ENCODE results near the gene TMED8. TPM values are rescaled to one million over a fixed set of nuclear protein-coding genes. Genes with fewer than 3 reads are reported as not detected.
"Not testable (repeated sequence)": the region's sequence is repeated elsewhere in the genome, so short reads cannot be mapped to it uniquely, and the experiment has no call there.

The TMED8 gene
- total RNA-seq, 1 donor from 2014 or later: 8.0 TPM

DNA sequence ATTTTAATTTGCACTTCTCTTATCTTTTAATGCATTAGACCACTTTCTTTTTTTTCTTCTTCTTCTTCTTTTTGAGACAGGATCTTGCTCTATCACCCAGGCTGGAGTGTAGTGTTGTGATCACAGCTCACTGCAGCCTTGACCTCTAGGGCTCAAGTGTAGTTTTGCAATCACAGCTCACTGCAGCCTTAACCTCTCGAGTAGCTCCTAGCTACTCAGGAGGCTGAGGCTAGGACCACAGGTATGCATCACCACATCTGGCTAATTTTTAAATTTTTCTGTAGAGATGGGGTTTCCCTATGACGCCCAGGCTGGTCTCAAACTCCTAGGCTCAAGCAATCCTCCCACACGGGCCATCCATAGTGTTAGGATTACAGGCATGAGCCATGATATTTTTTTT is 12.7 kb downstream of the TMED8 start:
- DNase-seq: no peak

DNA sequence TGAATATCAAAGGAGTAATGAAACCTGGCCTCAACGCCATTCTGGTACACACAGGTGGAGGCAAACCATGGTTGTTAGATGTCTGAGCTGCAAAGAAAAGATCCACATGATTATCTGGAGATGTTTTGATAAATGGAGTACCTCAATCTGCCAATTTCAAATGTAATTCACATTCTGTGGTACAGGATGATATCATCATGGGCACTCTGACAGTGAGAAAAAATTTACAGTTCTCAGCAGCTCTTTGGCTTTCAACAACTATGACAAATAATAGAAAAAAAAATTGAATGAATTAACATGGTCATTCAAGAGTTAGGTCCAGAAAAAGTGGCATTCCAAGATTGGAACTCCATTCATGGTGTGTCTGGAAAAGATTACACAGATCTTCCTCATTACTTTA is 17.3 kb downstream of the TMED8 start:
- no peak for DNase-seq

DNA sequence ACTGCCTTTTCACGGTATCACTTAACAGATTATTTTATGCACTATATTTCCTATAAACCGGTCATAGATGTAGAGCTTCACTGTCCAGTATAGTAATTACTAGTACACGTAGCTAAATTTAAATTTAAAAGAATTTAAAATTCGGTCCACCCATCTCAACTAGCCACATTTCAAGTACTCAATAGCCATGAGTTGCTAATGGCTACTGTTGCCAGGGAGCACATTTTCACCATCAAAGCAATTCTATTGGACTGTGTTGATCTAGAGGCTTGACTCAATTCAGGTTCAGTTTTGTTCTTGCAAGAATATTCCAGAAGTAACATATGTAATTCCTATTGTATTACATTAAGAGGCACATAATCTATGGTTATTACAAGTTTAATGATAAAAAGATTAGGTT is 20.0 kb downstream of the TMED8 start:
- no peak for DNase-seq

DNA sequence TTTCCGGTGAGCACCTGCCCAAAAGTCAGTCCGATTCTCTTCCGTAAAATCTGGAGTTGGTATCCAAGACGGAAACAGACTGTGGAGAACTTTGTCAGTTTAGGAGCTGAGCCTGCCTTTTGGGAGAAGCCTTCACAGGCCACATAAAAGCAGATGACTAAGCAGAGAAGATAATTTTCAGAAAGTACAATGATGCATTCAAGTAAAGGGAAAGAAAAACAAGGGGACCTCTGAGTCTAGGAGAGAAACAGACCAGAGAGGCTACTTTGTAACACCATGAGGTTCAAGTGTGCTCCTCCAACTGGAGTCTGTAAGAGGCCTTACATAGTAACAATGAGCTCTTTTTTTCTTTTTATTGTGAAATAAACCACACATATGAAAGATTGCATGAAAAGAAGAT is 21.1 kb downstream of the TMED8 start:
- no peak for DNase-seq

DNA sequence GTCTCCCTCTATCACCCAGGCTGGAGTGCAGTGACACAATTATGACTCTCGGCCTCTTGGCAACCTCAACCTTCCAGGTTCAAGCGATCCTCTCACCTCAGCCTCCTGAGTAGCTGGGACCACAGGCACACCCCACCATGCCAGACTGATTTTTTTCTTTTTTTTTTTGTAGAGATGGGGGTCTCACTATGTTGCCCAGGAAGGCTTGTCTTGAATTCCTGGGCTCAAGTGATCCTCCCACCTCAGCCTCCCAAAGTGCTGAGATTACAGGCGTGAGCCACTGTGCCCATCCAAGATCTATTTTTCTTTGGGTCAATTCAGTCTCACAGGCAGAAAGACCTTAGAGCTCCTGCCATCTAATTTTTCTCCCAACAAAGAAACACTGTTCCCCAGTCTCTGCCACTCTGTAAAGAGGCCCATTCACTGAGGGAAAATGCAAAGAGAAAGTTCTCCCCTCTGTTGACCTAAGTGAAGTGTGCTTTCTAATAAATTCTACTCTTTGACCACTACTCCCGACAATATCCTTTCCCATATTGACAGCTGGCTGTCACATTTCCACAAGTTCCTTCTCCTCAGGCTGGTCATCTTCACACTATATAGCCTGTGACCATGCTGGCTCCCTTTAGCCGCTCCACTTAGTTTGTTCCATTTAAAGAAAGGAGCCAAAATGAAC is 23.3 kb downstream of the TMED8 start:
- DNase-seq: no peak

DNA sequence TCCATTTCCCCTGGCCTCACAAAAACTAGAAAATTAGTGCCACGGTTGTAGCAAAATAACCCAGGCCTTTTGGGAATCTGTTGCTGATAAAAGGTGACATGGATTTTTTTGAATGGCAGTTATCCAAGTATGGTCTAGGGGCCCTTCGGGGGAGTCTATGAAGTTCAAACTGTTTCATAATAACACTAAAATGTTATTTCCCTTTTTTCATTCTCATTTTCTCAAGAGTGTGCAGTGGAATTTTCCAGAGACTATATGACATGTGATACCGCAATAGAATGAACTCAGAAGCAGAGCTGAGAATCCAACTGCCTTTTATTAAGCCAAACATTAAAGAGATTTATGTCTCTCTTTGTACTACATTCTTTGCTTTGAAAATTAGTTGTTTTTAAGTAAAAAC is 29.1 kb downstream of the TMED8 start:
- DNase-seq: peak; percentile 65

DNA sequence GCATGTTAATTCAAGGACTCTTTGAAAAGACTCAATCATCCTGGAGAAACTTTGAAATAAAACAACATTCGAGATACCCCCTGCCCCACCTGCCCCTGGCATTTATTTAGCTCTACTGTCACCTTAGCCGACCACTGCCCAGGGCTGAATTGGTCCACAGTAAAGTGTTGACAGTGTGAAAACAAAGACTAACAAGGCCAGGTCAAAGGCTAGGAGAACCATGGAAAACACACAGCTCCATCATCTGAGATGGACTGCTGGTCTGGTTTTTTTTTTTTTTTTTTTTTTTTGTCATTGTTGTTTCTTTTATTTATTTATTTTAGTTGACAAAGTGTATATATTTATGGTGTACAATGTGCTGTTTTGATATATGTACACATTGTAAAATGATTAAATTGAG is 30.4 kb downstream of the TMED8 start:
- no peak for DNase-seq

DNA sequence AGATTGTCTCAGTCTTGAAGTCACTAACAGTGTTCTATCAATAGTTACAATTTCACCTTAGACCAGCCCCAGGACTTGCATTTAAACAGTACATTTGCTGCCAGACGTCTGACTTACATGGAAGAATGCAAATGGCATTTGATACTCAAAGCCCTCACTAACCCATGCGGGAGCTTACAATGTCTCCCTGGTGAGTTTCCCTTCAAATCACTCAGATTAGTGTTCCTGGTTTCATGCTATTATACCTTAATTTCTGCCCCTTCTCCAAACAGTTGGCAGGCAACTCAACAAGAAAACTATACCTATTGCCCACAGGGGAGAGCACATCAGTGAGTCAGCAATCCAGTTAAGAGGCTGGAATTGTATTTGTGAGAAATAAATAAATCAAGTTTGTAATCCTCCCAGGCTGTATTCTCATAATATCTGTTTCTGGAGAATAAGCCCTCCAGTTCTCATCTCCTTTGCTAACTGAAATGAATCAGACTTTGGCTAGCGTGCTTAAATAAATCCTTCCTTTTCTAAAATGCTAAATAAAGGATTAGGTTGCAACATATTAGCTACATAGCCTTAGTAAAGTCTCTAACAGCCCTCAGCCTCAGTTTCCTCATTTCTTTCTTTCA is 32.4 kb downstream of the TMED8 start:
- no peak for DNase-seq

DNA sequence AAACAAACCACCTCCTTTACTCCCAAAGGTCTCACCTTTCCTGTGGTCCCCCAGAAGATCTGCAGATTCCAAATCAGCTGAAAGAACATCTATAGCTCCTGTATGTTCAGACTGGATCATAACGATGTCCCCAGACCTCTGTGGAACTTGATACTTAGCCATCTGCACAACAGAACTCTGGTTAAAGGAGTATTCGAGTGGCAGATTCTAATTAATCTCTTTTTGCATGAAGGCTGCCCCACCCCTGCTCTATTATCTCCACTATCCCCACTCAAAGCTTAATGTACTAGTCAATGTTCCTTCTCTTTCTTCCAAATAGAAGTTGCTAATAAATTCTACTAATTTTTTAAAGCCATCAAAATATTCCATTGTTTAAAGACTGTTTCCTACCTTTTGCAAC is 33.2 kb downstream of the TMED8 start:
- no peak for DNase-seq

DNA sequence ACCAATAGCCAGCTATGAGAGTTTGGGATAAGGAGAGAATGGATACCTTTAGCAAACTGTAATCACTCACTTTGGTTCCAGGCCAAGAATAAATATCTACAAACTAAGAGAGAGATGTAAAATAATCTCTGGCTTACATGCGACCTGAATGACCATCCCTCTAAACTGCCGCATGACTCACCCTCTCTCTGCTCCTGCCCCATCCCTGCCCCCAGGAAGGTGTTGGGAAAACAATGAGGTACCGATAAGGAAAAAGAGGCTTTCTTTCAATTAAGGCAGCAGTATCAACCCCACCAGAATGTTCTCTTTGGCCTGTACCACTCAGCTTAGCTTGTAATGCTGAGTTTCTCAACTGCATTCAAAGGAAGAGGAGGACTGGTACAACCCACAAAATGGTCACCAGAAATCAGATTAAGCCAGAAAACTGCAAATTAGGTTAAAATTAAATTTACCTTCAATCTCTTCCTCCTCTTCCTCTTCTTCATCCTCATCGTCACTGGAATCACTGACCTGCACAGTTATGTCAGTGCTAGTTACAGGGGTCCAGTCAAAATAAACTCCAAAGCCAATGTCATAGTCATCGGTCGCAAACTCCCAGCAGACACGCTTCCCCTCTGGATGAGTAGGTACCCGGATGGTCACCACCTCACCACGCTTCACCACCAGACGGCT is 34.0 kb downstream of the TMED8 start:
- no peak for DNase-seq

DNA sequence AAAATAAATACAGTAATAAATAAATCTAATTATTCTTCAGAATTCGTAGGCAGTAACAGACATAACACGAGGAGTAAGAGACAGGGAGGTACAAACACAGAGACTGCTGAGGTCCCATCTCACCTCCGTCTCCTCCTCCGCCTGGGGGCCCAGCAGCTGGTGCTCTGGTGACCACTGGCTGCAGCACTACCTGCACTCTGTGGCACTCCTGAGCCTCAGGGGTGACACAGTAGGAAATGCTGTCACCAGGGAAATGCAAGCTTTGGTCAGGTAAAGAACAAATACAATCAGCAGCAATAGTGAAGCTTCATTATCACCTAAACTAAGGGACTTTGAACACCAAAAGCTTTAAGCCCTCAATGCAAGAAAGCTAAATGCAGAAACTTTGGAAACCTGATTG is 36.5 kb downstream of the TMED8 start:
- DNase-seq: no peak

DNA sequence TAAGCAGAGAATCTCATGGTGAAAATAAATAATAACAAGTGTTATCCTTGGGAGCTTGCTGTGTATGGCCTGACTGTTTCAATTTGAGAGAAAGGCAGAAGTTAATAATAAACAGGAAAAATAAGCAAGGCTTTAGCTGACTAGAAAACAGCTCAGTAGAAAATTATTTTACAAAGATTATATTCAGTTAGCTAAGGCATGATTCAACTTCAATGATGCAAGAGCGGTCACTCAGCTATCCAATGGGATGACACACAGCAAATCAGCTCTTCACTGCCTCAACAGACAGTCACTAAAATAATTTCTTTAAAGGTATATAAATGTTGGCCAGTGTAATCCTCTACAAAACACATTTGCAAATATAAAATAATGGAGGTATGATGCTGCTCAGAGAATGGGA is 37.5 kb downstream of the TMED8 start:
- no peak for DNase-seq

DNA sequence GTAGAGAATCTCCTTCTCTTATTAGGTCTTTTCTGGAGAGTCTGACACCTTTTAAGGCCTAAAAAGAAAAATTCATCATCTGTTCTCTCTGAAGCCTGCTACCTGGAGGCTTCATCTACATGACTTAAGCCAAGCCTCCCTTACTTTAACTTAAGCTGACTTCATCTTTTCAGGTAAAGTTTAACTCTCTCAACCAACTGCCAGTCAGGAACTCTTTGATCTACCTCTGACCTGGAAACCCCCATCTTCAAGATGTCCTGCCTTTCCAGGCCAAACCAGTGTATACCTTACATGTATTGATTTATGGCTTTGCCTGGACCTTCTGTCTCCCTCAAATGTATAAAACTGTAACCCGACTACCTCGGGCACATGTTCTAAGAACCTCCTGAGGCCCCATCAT is 38.6 kb downstream of the TMED8 start:
- DNase-seq: no peak

DNA sequence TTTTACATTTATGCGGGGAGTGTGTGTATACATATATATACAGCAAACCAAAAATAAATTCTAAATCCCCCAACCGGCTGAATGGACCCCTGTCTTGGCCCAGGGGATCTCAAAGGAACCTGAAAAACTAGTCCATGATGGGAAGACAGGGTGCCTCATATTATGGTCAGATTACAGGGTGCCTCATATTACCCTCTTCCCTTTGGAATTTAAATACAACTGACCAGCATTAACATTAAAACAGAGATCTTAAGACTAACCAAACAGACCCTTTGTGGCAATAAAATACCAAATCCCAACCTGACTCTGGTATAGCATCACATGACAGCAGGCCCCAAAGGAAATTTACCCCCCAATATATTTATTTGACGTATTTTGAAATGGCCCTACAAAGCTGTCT is 39.0 kb downstream of the TMED8 start:
- no peak for DNase-seq

DNA sequence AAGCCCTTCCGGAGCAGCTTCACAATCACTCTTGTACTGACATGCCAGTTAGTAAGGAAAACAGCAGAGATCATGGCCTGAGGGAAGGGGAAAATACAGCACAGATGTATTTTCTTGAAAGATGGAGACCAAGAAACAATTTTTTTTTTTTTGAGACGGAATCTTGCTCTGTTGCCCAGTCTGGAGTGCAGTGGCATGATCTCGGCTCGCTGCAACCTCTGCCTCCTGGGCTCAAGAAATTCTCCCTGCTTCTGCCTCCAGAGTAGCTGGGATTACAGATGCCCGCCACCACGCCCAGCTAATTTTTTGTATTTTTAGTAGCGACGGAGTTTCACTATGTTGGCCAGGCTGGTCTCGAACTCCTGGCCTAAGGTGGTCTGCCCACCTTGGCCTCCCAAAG is 39.6 kb downstream of the TMED8 start:
- not testable (repeated sequence) for DNase-seq

DNA sequence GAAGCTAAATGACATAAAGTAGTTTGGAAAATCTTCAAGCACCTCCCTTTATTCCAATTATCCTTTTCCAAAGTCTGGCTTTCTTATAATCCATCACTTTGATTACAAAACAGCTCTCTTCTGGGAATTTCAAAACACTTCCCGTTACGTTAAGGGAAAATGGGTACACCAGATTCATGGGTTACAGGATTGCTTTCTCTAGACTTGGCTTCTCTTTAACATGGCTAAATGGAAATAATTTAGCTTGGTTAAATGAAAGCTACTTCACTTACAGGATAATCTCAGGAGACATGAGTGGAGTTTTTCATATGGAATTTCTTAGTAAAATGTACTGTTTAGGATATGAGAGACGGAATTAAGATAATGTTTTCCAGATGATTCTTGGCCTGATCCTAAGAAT is 41.3 kb downstream of the TMED8 start:
- DNase-seq: peak; percentile 36

DNA sequence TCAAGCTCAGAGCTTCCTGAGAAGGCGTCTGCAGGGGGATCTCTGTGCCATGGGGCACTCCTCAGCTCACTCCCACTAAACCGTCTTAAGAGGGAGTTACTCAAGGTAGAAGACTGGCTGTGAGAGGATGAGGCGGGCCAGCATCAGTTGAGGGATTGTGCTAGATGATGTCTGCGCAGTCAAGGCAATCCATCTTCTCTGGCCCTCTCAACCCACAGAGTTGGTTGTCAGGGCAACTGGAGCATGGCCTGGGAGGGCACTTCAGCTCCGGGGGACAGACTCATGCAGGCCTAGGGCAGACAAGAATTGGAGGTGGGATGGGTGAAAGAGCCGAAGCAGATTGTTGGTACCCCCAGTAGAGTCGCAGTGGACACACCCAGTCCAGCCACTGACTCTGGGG is 47.0 kb downstream of the TMED8 start:
- no peak for DNase-seq

DNA sequence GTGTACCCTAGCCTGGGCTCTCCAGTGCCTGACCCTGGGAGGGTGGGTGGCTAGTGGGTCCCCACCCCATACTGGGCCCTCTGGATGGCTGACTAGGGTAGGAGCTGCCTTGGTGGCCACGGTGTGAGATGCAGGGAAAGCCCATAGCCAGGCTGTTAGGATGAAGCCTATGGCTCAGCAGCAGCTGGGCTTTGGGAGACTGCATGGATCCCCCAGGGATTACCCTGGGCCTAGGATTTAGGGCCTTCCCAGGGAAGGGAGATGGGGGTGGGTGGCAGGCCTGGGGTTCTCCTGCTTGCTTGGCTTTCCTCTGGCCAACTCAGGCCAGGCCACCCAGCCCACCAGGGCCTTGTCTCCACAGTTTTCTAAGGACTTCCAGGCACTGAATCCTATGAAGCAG is 49.8 kb downstream of the TMED8 start:
- no peak for DNase-seq

DNA sequence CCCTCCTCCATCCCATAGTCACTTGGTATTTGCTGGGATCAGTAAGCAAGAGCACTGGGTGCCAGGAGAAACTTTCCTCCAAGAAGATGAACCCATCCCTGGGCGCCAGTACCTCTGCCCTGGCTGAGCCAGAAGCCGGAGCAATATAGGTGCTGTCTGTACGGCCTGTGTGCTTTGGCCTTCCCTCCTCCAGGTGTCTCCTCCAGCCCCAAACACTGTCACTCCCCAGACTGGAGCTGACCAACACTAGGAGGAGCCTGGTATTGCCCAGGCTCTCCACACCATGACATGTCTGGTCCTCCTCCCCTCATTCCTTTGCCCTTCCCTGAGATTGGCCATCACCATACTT is 51.2 kb downstream of the TMED8 start:
- no peak for DNase-seq

DNA sequence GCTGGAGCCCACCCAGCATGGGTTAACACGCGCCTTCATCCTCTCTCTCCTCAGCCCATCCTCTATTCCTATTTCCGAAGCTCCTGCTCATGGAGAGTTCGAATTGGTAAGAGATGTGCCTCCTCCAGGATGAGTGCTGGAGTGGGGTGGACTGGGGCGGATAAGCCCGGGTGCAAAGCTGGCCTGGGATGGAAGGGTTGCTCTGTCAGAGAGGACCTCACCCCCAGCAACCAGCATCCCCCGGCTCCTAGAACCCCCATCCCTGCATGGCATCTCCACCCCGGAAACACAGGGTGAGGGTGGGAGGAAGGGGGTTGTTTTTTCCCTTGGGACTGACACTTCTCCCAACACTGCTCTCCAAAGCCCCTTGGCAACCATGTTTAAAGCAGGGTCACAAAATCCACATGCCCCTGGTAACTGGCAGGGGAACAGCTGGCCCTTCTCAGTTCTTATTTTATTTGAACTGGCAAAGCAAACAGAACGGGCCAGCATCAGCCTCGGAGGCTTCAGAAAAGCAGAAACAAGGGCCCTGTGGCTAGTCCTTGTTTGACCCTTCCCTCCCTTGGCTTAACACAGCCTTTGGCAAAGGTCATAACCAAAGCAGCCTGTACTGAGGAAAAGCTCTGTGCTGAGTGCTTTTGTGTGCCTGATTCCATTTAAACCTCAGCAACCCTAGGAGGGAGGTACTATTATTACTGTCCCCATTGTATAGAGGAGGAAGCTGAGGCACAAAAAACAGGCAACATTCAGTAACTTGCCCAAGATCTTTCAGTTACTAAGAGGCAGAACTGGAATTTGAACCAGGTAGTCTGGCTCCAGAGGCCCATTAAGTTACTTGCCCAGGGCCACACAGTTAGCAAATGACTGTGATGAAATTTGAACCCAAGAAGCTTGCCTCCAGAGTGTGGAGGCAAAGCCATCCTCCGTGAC is 51.8 kb downstream of the TMED8 start:
- DNase-seq: no peak

DNA sequence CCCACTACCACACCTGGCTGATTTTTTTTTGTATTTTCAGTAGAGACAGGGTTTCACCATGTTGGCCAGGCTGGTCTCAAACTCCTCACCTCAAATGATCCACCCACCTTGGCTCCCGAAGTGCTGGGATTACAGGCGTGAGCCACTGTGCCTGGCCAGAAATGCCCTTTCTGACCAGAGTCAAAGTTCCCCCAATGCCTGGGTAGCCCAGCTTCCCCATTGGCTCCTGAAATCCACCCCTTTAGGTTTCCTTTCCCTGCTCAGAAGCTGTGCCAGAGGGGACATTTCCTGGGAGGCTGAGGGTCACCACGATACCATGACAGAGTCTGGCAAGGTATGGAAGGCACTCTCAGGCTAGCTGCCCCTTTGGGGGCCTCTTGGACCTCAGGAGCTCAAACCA is 52.6 kb downstream of the TMED8 start:
- no peak for DNase-seq

DNA sequence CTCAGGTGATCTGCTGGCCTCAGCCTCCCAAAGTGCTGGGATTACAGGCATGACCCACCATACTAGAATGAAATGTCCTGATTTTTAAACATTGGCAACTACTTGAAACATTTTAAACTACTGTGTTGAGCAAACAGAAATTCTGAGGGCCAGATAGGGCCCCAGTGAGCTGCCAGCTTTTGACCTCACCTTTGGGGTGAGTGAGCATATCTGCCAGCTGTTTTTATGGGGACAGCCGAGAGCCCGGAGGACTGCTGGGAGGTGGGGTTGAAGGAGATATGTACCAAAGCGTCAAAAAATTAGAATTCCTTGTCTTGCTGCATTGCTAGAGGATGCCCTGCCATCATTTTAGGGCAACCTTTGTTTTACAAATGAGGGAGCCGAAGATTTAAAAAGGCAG is 53.3 kb downstream of the TMED8 start:
- no peak for DNase-seq

DNA sequence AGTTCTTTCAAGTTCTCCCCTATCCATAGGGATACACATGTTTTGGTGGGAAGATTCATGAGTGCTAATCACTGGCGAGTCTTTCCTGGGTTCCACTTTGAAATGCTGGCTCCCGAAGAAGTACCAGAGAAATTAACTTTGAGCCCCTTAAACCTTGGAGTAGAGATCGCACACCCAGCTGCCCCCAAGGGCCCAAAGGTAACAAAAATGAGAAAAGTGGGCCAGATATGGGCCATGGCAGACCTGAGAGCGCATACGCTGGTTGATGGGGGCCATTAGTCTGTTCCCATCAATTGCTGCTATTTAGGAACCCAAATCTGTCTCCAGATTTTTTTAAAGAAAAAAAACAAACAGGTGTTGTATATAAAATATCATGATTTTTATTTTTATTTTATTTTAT is 53.9 kb downstream of the TMED8 start:
- DNase-seq: no peak

All from skin of body (tissue), 2 donors.